Heart left ventricle (tissue), 13 donors: ENCODE results near the gene REEP3.

ENCODE experiments used
- CTCF ChIP-seq, 12 donors: fragments of 200-600 bp; sonication (generic) in 4 of 12; IDR thresholded peaks; one replicate each; pipeline versions ENCODE4 v1.5.0 to v1.8.0; 2018 to 2022; ENCODE audit warnings: antibody characterized with exemption in 12 of 12, mild to moderate bottlenecking in 5 of 12
- POLR2A ChIP-seq, 2 donors: fragments of 450-650 bp; IDR thresholded peaks; one replicate each; pipeline ENCODE4 v1.6.1; 2017; ENCODE audit warnings: antibody characterized with exemption in 2 of 2, mild to moderate bottlenecking in 2 of 2, moderate library complexity in 2 of 2
- donor health status: ischemic (EF 13 %, LVEDD 7.1; RV severe dilation, severe dysfunction).
- donor health status: DM: no; HTN: yes; CAD: no.
- donor health status: DM: no; HTN: no; CAD: no.
- donor health status: ischemic (EF 25% LVEDD 6.9; RV normal size, moderate dysfunction).
- donor health status: ischemic (EF 25% LVEDD 5.7; RV mildly dilated, moderate dysfunction).
- donor health status: ischemic (EF 35%, LVEDD 5.7; RV mildly dilated, moderate dysfunction).
- donor health status: nonischemic (EF 11% LVEDD 7.7; RV severe dilation, severe dysfunction).
- donor health status: DM: yes; HTN: yes; CAD: no.
- donor health status: PGD.
- donor health status: ischemic (EF 29% LVEDD 5.4; RV normal size, mild dysfunction).
- donor health status: nonischemic (EF 23%, LVEDD 6.1; RV moderate dilation, normal function).

- TF ChIP-seq POLR2A (IDR thresholded peaks at IDR 0.05) (no peak), CTCF (IDR thresholded peaks at IDR 0.05) (no peak)
Measured at GRCh38 chr10:63506554-63506953, 14.6 kb upstream of the REEP3 start.
